ENCODE data around the gene FCN2.

The FCN2 gene
- 0 reads per million in 2 donors for total RNA-seq

- no peak for DNase-seq
Measured at GRCh38 chr9:134880484-134881312, at the start of gene FCN2. Gene FCN2 (plus strand): TSS chr9:134880810. CDS start chr9:134880822, 12 bp downstream.

DNA sequence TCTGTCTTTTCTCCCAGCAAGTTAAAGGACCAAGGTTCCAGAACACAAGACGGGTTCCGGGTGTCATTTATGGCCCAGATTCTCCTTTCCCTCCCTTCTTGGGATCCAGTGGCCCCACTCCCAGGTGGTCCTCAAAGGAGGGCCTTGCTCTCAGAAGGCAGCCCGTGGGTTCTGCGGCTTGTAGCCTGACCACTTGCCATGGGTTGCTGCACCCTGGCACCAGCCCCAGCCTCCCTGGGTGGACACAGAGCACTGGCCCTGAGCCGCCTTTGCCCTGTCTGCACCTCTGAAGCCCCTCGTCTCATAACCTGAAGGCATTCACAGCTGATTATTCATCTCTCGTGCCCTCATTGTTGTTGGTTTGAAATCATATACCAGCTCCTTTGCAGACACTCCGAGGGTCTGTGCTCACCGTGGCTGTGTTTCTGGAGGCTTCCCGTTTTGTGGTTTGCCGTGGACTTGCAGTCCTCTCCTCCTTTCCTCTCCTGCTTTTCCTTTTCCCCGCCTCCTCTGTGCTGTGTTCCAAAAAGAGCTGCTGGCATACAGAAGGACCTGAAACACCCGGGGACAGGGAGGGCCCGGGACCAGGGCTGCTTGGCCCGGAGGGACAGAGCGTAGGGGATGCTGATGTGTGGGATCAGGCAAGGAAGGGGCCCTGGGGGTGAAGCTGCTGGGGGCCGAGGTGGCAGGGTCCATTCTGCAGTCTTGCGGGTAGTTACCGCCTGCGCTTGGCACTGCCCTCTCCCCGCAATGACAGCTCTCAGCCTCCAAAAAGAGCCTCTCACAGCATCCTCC, 49.5 kb upstream of the FCN2 start:
- DNase-seq, result no peak

DNA sequence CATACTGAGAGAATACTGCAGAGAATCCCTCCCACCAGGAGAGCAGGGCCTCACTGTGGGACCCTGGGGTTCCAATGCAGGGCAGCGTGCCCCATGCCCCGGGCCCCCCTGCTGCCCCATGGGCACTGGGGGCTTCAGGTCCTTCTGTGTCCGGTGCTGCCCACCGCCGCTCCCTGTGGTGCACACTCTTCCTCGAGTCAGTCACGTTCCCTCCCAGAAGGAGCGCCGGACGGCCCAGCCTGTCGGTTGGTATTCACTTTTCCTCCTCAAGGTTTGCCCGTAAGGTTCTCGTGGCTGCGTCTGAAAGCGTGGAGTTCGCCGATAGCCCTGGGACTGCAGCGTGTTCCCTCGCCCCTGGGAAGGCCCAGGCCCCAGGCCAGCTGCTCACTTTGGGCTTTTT, 48.1 kb upstream of the FCN2 start:
- no peak for DNase-seq

DNA sequence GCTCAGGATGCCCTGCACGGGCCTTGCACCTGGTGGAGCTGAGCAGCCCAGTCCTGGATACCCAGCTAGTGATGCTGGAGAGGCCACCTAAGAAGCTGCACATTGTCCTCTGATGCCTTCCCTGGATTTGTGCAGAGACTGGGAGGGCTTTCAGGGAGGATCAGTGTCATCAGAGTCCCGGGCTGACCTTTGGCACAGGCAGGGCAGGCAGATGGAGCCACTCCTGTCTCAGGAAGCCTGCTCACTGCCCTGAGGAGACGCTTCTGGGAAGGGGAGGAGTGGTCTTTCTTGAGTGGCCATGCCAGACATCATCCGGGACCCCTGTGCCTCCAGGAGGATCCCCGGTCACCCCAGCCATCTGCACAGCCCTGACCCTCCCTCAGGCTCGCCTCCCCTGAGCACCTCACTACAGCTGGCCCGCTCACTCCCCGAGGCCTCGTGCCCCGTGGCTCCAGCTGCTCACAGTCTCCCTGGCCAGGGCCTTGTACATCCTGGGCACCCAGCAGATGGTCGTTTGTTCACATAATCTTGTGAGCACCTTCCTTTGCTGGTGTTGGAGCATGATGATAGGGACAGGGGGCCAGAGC, 47.2 kb upstream of the FCN2 start:
- DNase-seq, result no peak

GRCh38 chr9:134834217-134834956, 46.2 kb upstream of the FCN2 start:
- no peak for DNase-seq

DNA sequence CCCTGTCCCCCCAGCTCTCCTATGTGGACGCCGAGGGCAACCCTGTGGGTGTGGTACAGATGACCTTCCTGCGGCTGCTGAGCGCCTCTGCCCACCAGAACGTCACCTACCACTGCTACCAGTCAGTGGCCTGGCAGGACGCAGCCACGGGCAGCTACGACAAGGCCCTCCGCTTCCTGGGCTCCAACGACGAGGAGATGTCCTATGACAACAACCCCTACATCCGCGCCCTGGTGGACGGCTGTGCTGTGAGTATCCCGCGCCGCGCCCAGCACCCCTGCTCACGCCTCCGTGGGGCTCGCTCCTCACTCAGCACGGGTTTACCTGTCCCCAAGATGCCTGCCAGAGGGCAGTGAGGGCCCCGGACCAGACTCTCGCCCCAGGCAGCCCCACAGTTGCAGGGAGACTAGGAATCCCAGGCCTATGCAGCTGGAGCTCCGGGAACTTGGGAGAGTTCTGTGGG, 45.6 kb upstream of the FCN2 start:
- no peak for DNase-seq

GRCh38 chr9:134835448-134835847, 45.2 kb upstream of the FCN2 start:
- no peak for DNase-seq

DNA sequence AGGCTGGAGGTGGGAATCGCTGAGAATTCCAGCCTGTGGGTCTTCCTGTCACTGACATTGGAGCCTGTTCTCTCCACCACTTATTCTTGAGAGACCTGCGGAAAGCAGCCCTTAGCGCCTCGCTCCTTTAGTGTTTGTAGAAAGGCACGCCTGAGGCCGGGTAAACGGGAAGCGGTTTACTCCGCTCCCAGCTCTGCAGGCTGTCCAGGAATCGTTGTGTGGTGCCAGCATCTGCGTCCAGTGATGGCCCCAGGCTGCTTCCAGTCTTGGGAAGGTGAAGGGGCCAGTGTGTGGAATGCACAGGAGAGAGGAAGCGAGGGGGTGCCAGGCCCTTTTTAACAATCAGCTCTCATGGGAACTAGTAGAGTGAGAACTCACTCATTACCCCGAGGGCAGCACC, 44.6 kb upstream of the FCN2 start:
- DNase-seq, result no peak

DNA sequence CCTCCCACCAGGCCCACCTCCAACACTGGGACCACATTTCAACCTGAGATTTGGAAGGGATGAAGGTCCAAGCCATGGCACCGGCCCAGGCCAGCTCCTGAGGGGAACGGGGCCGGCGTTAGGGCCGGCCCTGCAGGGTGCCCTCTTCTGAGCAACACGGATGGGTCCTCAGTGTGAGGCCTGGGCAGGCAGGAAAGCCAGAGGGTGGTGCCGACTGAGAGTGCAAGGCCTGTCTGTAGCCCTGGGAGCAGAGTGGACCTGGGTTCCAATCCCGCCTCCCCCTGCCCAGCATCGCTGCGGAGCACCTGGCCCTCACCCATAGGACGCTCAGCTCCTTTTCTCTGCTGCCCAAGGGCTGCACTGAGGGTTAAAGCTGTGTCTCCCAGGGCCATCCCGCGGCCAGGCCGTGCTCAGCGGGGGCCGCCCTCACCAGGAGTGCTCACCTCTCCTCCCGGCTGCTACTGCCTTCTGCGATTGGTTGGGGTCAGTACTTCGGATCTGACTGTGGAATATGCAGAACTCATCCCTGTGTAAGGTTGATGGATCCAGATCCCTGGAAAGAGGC, 44.1 kb upstream of the FCN2 start:
- no peak for DNase-seq

DNA sequence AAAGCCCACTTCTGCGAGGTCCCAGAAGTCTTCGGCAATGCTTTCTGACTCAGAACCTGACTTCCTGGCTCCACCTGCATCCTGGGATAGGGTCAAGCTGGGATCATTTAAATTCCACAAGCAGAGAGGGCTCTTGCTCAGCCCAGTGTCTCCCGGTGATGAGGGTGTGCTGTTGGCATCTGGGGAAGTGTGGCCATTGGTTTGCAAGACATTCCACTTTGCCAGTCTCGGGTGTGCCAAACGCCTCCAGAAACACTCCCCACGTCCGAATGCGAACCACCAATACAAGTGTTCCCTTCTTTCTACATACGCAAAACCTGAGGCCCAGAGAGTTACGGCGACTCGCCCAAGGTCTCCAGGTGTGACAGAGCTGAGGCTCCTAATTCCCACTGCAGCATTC, 43.1 kb upstream of the FCN2 start:
- no peak for DNase-seq

GRCh38 chr9:134838651-134839454, 41.8 kb upstream of the FCN2 start:
- no peak for DNase-seq

DNA sequence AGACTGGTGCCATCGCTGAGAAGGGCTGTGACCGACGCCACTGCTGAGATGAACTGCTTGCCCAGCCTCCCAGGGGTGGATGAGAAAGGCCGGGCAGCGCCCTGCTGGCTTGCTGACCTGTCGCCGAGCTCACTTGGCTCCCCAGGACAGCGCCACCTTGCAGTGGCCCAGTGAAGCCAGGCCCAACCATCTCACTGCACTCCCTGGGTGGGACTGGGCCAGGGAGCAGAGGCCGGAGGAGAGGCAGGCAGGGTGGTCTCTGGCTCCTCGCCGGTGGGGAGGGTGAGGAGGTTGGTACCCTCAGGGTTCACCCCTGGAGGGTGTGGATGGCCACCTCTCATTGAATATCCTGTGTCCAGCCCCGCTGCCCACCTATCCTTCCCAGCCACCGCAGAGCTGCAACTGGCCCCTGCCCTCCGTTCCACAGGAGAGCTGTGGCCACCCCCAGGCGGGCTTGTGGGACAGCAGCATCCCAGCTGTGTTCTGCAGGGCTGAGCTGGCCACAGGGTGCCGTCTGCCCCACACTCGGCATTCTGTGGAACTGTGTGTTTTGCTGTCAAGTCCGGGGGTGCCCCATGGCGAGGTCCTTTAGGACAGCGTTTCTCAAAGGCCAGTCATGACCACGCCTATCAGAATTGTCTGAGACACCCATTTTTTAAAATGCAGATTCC, 41.0 kb upstream of the FCN2 start:
- no peak for DNase-seq

- DNase-seq, result no peak
Measured at GRCh38 chr9:134840511-134840910, 40.1 kb upstream of the FCN2 start.

GRCh38 chr9:134841180-134841904, 39.3 kb upstream of the FCN2 start:
- DNase-seq, result no peak

- no peak for DNase-seq
Measured at GRCh38 chr9:134842321-134842720, 38.3 kb upstream of the FCN2 start.

GRCh38 chr9:134843740-134844139, 36.9 kb upstream of the FCN2 start:
- DNase-seq, result no peak

DNA sequence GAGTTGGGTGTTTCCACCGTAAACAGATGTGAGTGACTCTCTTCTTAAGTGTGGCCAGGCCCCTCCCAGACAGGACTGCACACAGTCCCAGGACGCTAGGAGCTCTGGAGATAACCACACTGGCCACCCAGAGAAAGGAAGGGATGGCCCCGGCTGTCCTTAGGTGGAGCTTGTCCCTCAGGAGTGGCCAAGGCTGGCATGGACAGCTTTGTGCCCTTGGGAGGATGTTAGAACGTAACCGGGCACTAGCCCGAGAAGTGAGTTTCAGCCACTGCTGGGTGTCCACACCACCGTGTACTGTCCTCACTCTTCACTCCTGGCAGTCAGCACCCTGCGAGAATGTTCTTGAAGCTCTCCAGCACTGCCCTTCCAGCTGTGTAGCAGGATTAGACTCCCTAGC, 35.8 kb upstream of the FCN2 start:
- DNase-seq, result no peak

DNA sequence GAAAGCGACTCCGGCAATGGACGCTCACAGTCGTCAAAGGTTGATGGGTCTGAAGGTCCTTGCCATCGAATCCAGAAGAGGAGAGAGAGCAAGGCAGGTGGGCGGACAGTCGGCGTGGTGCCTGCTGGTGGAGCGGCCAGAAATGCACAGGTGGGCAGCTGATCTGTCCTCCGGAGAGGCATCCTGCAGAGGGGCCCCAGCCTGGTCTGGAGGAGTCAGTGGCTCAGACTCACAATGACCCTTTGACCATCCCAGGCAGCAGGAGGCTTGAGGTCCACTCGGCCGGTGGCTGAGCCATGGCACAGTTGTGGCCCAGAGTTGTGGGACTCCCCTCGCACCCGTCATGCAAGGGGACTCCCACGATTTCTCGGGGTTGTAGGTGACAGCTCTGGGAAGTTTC, 34.4 kb upstream of the FCN2 start:
- DNase-seq, result no peak

GRCh38 chr9:134846699-134847098, 33.9 kb upstream of the FCN2 start:
- DNase-seq, result no peak

- no peak for DNase-seq
Measured at GRCh38 chr9:134847138-134847537, 33.5 kb upstream of the FCN2 start.

All from T-helper 9 cell (primary cell).